SK-N-SH (cell line): Measurements from ENCODE around the gene CISD1. TPM values are rescaled to one million over a fixed set of nuclear protein-coding genes. Genes with fewer than 3 reads are reported as not detected.
A peak's percentile ranks its signal among the peaks of the same experiment; 100 is the strongest.

Experiments
- CTCF ChIA-PET: fragments of 300-600, 350-600 bp; formaldehyde crosslinking; extraction: SDS; loops from one replicate; lab custom pipeline; 2021; lab: Yijun Ruan, JAX
- POLR2A ChIA-PET: fragments of 350-600 bp; sonication (Branson Sonifier 250); formaldehyde crosslinking; extraction: SDS; loops from one replicate; lab custom pipeline; 2020; ENCODE audit warnings: antibody characterized with exemption, inconsistent platforms; lab: Yijun Ruan, JAX
- DNase-seq: peaks from one replicate; pipeline ENCODE4 v3.0.0; 2012
- H2AFZ ChIP-seq: fragments of 200-600 bp; sonication (generic); 2 replicates; pipeline ENCODE4 v1.8.1; 2016; ENCODE audit warnings: antibody characterized with exemption, mild to moderate bottlenecking, low read depth
- H3F3A ChIP-seq: fragments of 200-600 bp; sonication (generic); replicated peaks from 2 replicates; pipeline ENCODE3; 2016; ENCODE audit warnings: antibody characterized with exemption, mild to moderate bottlenecking; ENCODE audit not compliant: insufficient read depth
- H3K27ac ChIP-seq, 2 experiments: fragments of 200-500 bp in 1 of 2; fragments of 200-600 bp in 1 of 2; sonication (Bioruptor generic) in 1 of 2; sonication (generic), shearing (Covaris generic) in 1 of 2; 2 replicates each; pipeline versions ENCODE4 v1.5.1 to v1.6.1; 2014 to 2016; ENCODE audit warnings: low read depth in 2 of 2, inconsistent platforms in 1 of 2, low read length in 1 of 2, mild to moderate bottlenecking in 1 of 2, mixed read lengths in 1 of 2
- H3K27me3 ChIP-seq: fragments of 200-600 bp; sonication (generic), shearing (Covaris generic); 2 replicates; pipeline ENCODE4 v1.6.1; 2016; ENCODE audit warnings: mixed run types; ENCODE audit not compliant: insufficient read depth
- H3K36me3 ChIP-seq, 2 experiments: fragments of 200-500 bp in 1 of 2; fragments of 200-600 bp in 1 of 2; sonication (Bioruptor generic) in 1 of 2; sonication (generic) in 1 of 2; replicated peaks in 1 of 2; 2 replicates each; pipeline versions ENCODE3 to v1.5.1; 2014 to 2016; ENCODE audit warnings: low read length in 1 of 2, mild to moderate bottlenecking in 1 of 2; ENCODE audit not compliant: insufficient read depth in 2 of 2, control insufficient read depth in 1 of 2
- H3K4me1 ChIP-seq, 2 experiments: fragments of 200-500 bp in 1 of 2; fragments of 200-600 bp in 1 of 2; sonication (Bioruptor generic) in 1 of 2; sonication (generic), shearing (Covaris generic) in 1 of 2; 2 replicates each; pipeline versions ENCODE4 v1.5.1 to v1.6.1; 2014 to 2016; ENCODE audit warnings: low read depth in 1 of 2, low read length in 1 of 2, mixed run types in 1 of 2; ENCODE audit not compliant: insufficient read depth in 2 of 2, control insufficient read depth in 1 of 2
- H3K4me2 ChIP-seq: fragments of 200-600 bp; sonication (generic), shearing (Covaris generic); 2 replicates; pipeline ENCODE4 v1.6.1; 2017; ENCODE audit warnings: mixed run types
- H3K4me3 ChIP-seq, 2 experiments: fragments of 200-500 bp in 1 of 2; fragments of 200-600 bp in 1 of 2; sonication (Bioruptor generic) in 1 of 2; sonication (generic), shearing (Covaris generic) in 1 of 2; 2 replicates each; pipeline versions ENCODE4 v1.5.1 to v1.8.1; 2014 to 2016; ENCODE audit warnings: low read depth in 2 of 2, inconsistent platforms in 1 of 2, low read length in 1 of 2, mild to moderate bottlenecking in 1 of 2, mixed read lengths in 1 of 2, moderate library complexity in 1 of 2
- H3K79me2 ChIP-seq: fragments of 200-600 bp; sonication (generic); 2 replicates; pipeline ENCODE4 v1.8.1; 2017; ENCODE audit warnings: mild to moderate bottlenecking; ENCODE audit not compliant: insufficient read depth
- H3K9ac ChIP-seq: fragments of 200-600 bp; sonication (generic); 2 replicates; pipeline ENCODE4 v1.6.1; 2017; ENCODE audit warnings: mixed run types
- H3K9me2 ChIP-seq: fragments of 200-600 bp; sonication (generic); 2 replicates; pipeline ENCODE4 v1.6.1; 2017; ENCODE audit warnings: mixed run types
- H3K9me3 ChIP-seq: fragments of 200-600 bp; sonication (generic); 2 replicates; pipeline ENCODE4 v1.6.1; 2017; ENCODE audit warnings: mixed run types, mild to moderate bottlenecking, moderate library complexity
- H4K20me1 ChIP-seq: fragments of 200-600 bp; sonication (generic); 2 replicates; pipeline ENCODE4 v1.6.1; 2017; ENCODE audit warnings: mild to moderate bottlenecking, mixed run types; ENCODE audit not compliant: insufficient read depth
- FOXJ3 ChIP-seq: sonication (generic); formaldehyde crosslinking; IDR thresholded peaks from 2 replicates; pipeline ENCODE4 v1.5.1; 2020; ENCODE audit warnings: mild to moderate bottlenecking, missing genetic modification reagents
- MXI1 ChIP-seq: IDR thresholded peaks from 2 replicates; pipeline ENCODE4 v1.6.1; 2012; ENCODE audit warnings: mild to moderate bottlenecking, low read depth, low read length, improper control_type of control experiment
- NRF1 ChIP-seq: IDR thresholded peaks from 2 replicates; pipeline ENCODE4 v1.6.1; 2012; ENCODE audit warnings: low read depth, mild to moderate bottlenecking, low read length
- RAD21 ChIP-seq: IDR thresholded peaks from 2 replicates; pipeline ENCODE4 v1.6.1; 2012; ENCODE audit warnings: mild to moderate bottlenecking, low read length
- SMC3 ChIP-seq: IDR thresholded peaks from 2 replicates; pipeline ENCODE4 v1.6.1; 2012; ENCODE audit warnings: low read depth, low read length, improper control_type of control experiment
- USF1 ChIP-seq: IDR thresholded peaks from 2 replicates; pipeline ENCODE4 v1.4.0; 2012; ENCODE audit warnings: low read depth, borderline replicate concordance
- USF2 ChIP-seq: fragments of 150-350 bp; IDR thresholded peaks from 2 replicates; pipeline ENCODE4 v1.6.1; 2017; ENCODE audit warnings: antibody characterized with exemption, low read length, low read depth, borderline replicate concordance
- YY1 ChIP-seq: IDR thresholded peaks from 2 replicates; pipeline ENCODE4 v1.4.0; 2012; ENCODE audit warnings: low read depth, mild to moderate bottlenecking
- WGBS: methylation state at CpG from one replicate; pipeline ENCODE4 v1.1.6; 2017; ENCODE audit warnings: low lambda C conversion rate; 5-methylcytosine and 5-hydroxymethylcytosine counted together
- polyA plus RNA-seq, 3 experiments: library from polyadenylated mRNA; depleted of rRNA; stranded (reverse); fragments of >200 nt; gene quantifications; 2 replicates each; pipeline ENCODE4 v1.2.3, GENCODE V29; 2012
- TF ChIP-seq, protein P1 (sequence below): IDR thresholded peaks from 2 replicates; pipeline ENCODE4; 2012
- TF ChIP-seq, protein P2 (sequence below): IDR thresholded peaks from 2 replicates; pipeline ENCODE4 v1.4.0; 2012; ENCODE audit warnings: low read depth, borderline replicate concordance
- TF ChIP-seq, protein P3 (sequence below): fragments of 200-600 bp; sonication (generic); IDR thresholded peaks from 2 replicates; pipeline ENCODE4 v1.6.1; 2017; ENCODE audit warnings: antibody characterized with exemption, mild to moderate bottlenecking, moderate library complexity

Gene CISD1
- polyA plus RNA-seq, 1 of the 3 experiments (the other 2 are of a cell fraction): 34.1 TPM

GRCh38 chr10:58291538-58292174 lies 22.7 kb downstream of the CISD1 start:
- H3K4me3 ChIP-seq: no peak overlapping the region; a peak in 1 of 4 replicates
- H3F3A ChIP-seq: peaks cover 3% of the 10 kb centered on the region
- peak overlapping the region in 1 of 2 experiments; percentile 47; a peak in 2 of 4 replicates for H3K27ac ChIP-seq
- H3K79me2 ChIP-seq: no peaks in the 10 kb centered on the region; the same call in 1 of the 2 replicates
- no peaks in the 10 kb centered on the region for H3K9me2 ChIP-seq
- H3K4me1 ChIP-seq: peaks cover 0 to 6% of the 10 kb centered on the region in 2 experiments; a peak in 1 of 4 replicates
- no peak overlapping the region for H2AFZ ChIP-seq
- 27% methylated on average over 5 of the region's 5 CpGs for WGBS
- H4K20me1 ChIP-seq: no peaks in the 10 kb centered on the region
- peak; percentile 56 for DNase-seq
- H3K27me3 ChIP-seq: no peaks in the 10 kb centered on the region
- H3K9me3 ChIP-seq: no peaks in the 10 kb centered on the region
- H3K4me2 ChIP-seq: no peak overlapping the region
- POLR2A ChIA-PET: no interaction called here
- CTCF ChIA-PET: interaction anchor here (0.6 to 9.3 kb wide), 32 partner anchors 8 to 1161 kb away, joined by 3 to 200 read pairs (median 4); partner anchors contain the start of genes CISD1 and UBE2D1
- no peak overlapping the region for H3K9ac ChIP-seq
- peaks cover 11 to 21% of the 10 kb centered on the region in 2 experiments for H3K36me3 ChIP-seq
- TF ChIP-seq SMC3 (peak; percentile 96), USF1 (no peak), RAD21 (peak; percentile 95)
- TF ChIP-seq, protein P1, sequence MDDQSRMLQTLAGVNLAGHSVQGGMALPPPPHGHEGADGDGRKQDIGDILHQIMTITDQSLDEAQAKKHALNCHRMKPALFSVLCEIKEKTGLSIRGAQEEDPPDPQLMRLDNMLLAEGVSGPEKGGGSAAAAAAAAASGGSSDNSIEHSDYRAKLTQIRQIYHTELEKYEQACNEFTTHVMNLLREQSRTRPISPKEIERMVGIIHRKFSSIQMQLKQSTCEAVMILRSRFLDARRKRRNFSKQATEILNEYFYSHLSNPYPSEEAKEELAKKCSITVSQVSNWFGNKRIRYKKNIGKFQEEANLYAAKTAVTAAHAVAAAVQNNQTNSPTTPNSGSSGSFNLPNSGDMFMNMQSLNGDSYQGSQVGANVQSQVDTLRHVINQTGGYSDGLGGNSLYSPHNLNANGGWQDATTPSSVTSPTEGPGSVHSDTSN: peak; percentile 26; the same call in 1 of the 2 replicates
- TF ChIP-seq, protein P2, sequence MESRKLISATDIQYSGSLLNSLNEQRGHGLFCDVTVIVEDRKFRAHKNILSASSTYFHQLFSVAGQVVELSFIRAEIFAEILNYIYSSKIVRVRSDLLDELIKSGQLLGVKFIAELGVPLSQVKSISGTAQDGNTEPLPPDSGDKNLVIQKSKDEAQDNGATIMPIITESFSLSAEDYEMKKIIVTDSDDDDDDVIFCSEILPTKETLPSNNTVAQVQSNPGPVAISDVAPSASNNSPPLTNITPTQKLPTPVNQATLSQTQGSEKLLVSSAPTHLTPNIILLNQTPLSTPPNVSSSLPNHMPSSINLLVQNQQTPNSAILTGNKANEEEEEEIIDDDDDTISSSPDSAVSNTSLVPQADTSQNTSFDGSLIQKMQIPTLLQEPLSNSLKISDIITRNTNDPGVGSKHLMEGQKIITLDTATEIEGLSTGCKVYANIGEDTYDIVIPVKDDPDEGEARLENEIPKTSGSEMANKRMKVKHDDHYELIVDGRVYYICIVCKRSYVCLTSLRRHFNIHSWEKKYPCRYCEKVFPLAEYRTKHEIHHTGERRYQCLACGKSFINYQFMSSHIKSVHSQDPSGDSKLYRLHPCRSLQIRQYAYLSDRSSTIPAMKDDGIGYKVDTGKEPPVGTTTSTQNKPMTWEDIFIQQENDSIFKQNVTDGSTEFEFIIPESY: no peak
- TF ChIP-seq, protein P3, sequence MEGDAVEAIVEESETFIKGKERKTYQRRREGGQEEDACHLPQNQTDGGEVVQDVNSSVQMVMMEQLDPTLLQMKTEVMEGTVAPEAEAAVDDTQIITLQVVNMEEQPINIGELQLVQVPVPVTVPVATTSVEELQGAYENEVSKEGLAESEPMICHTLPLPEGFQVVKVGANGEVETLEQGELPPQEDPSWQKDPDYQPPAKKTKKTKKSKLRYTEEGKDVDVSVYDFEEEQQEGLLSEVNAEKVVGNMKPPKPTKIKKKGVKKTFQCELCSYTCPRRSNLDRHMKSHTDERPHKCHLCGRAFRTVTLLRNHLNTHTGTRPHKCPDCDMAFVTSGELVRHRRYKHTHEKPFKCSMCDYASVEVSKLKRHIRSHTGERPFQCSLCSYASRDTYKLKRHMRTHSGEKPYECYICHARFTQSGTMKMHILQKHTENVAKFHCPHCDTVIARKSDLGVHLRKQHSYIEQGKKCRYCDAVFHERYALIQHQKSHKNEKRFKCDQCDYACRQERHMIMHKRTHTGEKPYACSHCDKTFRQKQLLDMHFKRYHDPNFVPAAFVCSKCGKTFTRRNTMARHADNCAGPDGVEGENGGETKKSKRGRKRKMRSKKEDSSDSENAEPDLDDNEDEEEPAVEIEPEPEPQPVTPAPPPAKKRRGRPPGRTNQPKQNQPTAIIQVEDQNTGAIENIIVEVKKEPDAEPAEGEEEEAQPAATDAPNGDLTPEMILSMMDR: peak; percentile 87

GRCh38 chr10:58293989-58294388 lies 25.0 kb downstream of the CISD1 start:
- Histone ChIP-seq H3K4me1 (peaks cover 0 to 6% of the 10 kb centered on the region in 2 experiments; a peak in 1 of 4 replicates), H2AFZ (no peak overlapping the region), H3K4me2 (no peak overlapping the region), H3K27me3 (no peaks in the 10 kb centered on the region), H3K27ac (no peak overlapping the region), H3K4me3 (no peak overlapping the region), H3K36me3 (peaks cover 7 to 8% of the 10 kb centered on the region in 2 experiments), H3K9ac (no peak overlapping the region), H4K20me1 (no peaks in the 10 kb centered on the region), H3K9me2 (no peaks in the 10 kb centered on the region), H3K79me2 (no peaks in the 10 kb centered on the region), H3F3A (peaks cover 2% of the 10 kb centered on the region), H3K9me3 (no peaks in the 10 kb centered on the region)
- ChIA-PET CTCF (interaction anchor here (0.9 to 9.3 kb wide), 4 partner anchors 8 to 116 kb away, joined by 3 to 200 read pairs (median 4); no protein-coding TSS in a partner anchor), POLR2A (no interaction called here)
- WGBS: 86% methylated on average over 5 of the region's 5 CpGs
- no peak for DNase-seq
- no peak for TF ChIP-seq RAD21
- TF ChIP-seq MXI1: no peak
- TF ChIP-seq, protein P3: no peak
- TF ChIP-seq FOXJ3 (CRISPR knock-in tag): no peak
- TF ChIP-seq SMC3: no peak
- TF ChIP-seq, protein P2: no peak
- no peak for TF ChIP-seq USF2
- TF ChIP-seq NRF1: no peak
- TF ChIP-seq YY1: no peak
